IMR-90 (cell line): ENCODE results near the gene AGPAT1. TPM values are rescaled to one million over a fixed set of nuclear protein-coding genes. Genes with fewer than 3 reads are reported as not detected.

ENCODE experiments used
- ATAC-seq: fragments of 200-7000 bp; cut with Tn5 transposase; 2 replicates; pipeline ENCODE4 v1.9.1; 2020; ENCODE audit warnings: low read depth, mild to moderate bottlenecking, moderate library complexity
- BruUV-seq: library from RNA; stranded (reverse); fragments of 400-500 nt; replicated peaks from 2 replicates; lab custom pipeline; 2021; lab: Mats Ljungman, UMichigan
- CTCF ChIA-PET: fragments of 300-600 bp; formaldehyde crosslinking; extraction: SDS; loops from one replicate; lab custom pipeline; 2021; ENCODE audit warnings: antibody characterized with exemption; lab: Yijun Ruan, JAX
- POLR2A ChIA-PET: fragments of 300-600 bp; sonication (Branson Sonifier 250); formaldehyde crosslinking; loops from one replicate; lab custom pipeline; 2022; ENCODE audit warnings: antibody characterized with exemption; ENCODE audit not compliant: unreplicated experiment; lab: Charles Lee
- DNase-seq: peaks from one replicate; pipeline ENCODE4 v3.0.0; 2013
- H2AFZ ChIP-seq: replicated peaks from 2 replicates; pipeline ENCODE3; 2013; ENCODE audit warnings: low read length, mild to moderate bottlenecking; ENCODE audit not compliant: poor library complexity
- H2AK5ac ChIP-seq: 2 replicates; pipeline ENCODE4 v1.6.1; 2013; ENCODE audit warnings: low read depth, low read length, inconsistent platforms
- H2AK9ac ChIP-seq: replicated peaks from 2 replicates; pipeline ENCODE3; 2013; ENCODE audit warnings: mild to moderate bottlenecking, low read depth, low read length, moderate library complexity; ENCODE audit not compliant: poor library complexity
- H2BK120ac ChIP-seq: 2 replicates; pipeline ENCODE4 v1.6.1; 2013; ENCODE audit warnings: low read depth, low read length, inconsistent platforms
- H2BK15ac ChIP-seq: 3 replicates; pipeline ENCODE4 v1.6.1; 2013; ENCODE audit warnings: low read depth, low read length, inconsistent platforms
- H2BK20ac ChIP-seq: 2 replicates; pipeline ENCODE4 v1.6.1; 2013; ENCODE audit warnings: low read depth, mild to moderate bottlenecking, inconsistent platforms, low read length, moderate library complexity
- H2BK5ac ChIP-seq: 2 replicates; pipeline ENCODE4 v1.6.1; 2013; ENCODE audit warnings: mild to moderate bottlenecking, low read depth, low read length, inconsistent platforms; ENCODE audit not compliant: poor library complexity, severe bottlenecking
- H3K14ac ChIP-seq: replicated peaks from 2 replicates; pipeline ENCODE4 v1.6.1; 2013; ENCODE audit warnings: low read depth, low read length, inconsistent platforms
- H3K18ac ChIP-seq: 2 replicates; pipeline ENCODE4 v1.6.1; 2013; ENCODE audit warnings: low read depth, low read length, control low read depth
- H3K23ac ChIP-seq: 2 replicates; pipeline ENCODE4 v1.6.1; 2013; ENCODE audit warnings: low read depth, low read length, inconsistent platforms
- H3K27ac ChIP-seq: 2 replicates; pipeline ENCODE4 v1.5.1; 2013; ENCODE audit warnings: mild to moderate bottlenecking, control low read depth, low read length; ENCODE audit not compliant: insufficient read depth
- H3K27me3 ChIP-seq: 2 replicates; pipeline ENCODE4 v1.6.1; 2013; ENCODE audit warnings: low read length; ENCODE audit not compliant: control insufficient read depth, insufficient read depth
- H3K36me3 ChIP-seq: 2 replicates; pipeline ENCODE4 v1.6.1; 2013; ENCODE audit warnings: low read length, mixed read lengths; ENCODE audit not compliant: control insufficient read depth, insufficient read depth
- H3K4ac ChIP-seq: 2 replicates; pipeline ENCODE4 v1.6.1; 2013; ENCODE audit warnings: low read depth, low read length, inconsistent platforms
- H3K4me1 ChIP-seq: 2 replicates; pipeline ENCODE4 v1.6.1; 2013; ENCODE audit warnings: low read length, mixed read lengths; ENCODE audit not compliant: control insufficient read depth, insufficient read depth
- H3K4me2 ChIP-seq: 2 replicates; pipeline ENCODE4 v1.6.1; 2013; ENCODE audit warnings: low read depth, mild to moderate bottlenecking, control low read depth, low read length, moderate library complexity
- H3K4me3 ChIP-seq: 2 replicates; pipeline ENCODE4 v1.5.1; 2013; ENCODE audit warnings: low read depth, mild to moderate bottlenecking, control low read depth, low read length, moderate library complexity; ENCODE audit not compliant: insufficient read depth
- H3K56ac ChIP-seq: 2 replicates; pipeline ENCODE4 v1.6.1; 2013; ENCODE audit warnings: low read length, inconsistent platforms; ENCODE audit not compliant: insufficient read depth; ENCODE audit errors: extremely low read depth
- H3K79me1 ChIP-seq, 2 experiments: 2 replicates each; pipeline ENCODE4 v1.6.1; 2013; ENCODE audit warnings: low read length in 2 of 2, inconsistent platforms in 1 of 2, low read depth in 1 of 2
- H3K9ac ChIP-seq: 2 replicates; pipeline ENCODE4 v1.6.1; 2013; ENCODE audit warnings: low read depth, low read length, control low read depth
- H3K9me1 ChIP-seq: 2 replicates; pipeline ENCODE4 v1.6.1; 2013; ENCODE audit warnings: low read length, inconsistent platforms; ENCODE audit not compliant: insufficient read depth
- H3K9me3 ChIP-seq: 2 replicates; pipeline ENCODE4 v1.6.1; 2013; ENCODE audit warnings: low read length; ENCODE audit not compliant: control insufficient read depth, insufficient read depth
- H4K20me1 ChIP-seq: 2 replicates; pipeline ENCODE4 v1.6.1; 2013; ENCODE audit warnings: low read length, inconsistent platforms; ENCODE audit not compliant: insufficient read depth
- H4K5ac ChIP-seq: 2 replicates; pipeline ENCODE4 v1.6.1; 2013; ENCODE audit warnings: mild to moderate bottlenecking, low read depth, low read length, control low read depth
- H4K8ac ChIP-seq, 2 experiments: 2 replicates each; pipeline ENCODE4 v1.6.1; 2013; ENCODE audit warnings: low read depth in 2 of 2, low read length in 2 of 2, control low read depth in 1 of 2, inconsistent platforms in 1 of 2
- H4K91ac ChIP-seq: 2 replicates; pipeline ENCODE4 v1.6.1; 2013; ENCODE audit warnings: low read depth, low read length, inconsistent platforms; ENCODE audit not compliant: insufficient read depth
- CTCF ChIP-seq: conservative IDR thresholded peaks from 2 replicates; pipeline ENCODE4 v1.5.1; 2012; ENCODE audit warnings: mild to moderate bottlenecking, low read depth, low read length, improper control_type of control experiment
- ELK1 ChIP-seq: fragments of 150-350 bp; IDR thresholded peaks from 2 replicates; pipeline ENCODE4 v1.6.1; 2016; ENCODE audit warnings: low read depth, mild to moderate bottlenecking, low read length, moderate library complexity, borderline replicate concordance
- MAFK ChIP-seq: IDR thresholded peaks from 2 replicates; pipeline ENCODE4 v1.6.1; 2012; ENCODE audit warnings: low read depth, low read length, improper control_type of control experiment
- MAZ ChIP-seq: IDR thresholded peaks from 2 replicates; pipeline ENCODE4 v1.6.1; 2012; ENCODE audit warnings: low read depth, mild to moderate bottlenecking, low read length, improper control_type of control experiment, moderate library complexity, borderline replicate concordance
- NFE2L2 ChIP-seq: fragments of 150-350 bp; IDR thresholded peaks from 2 replicates; pipeline ENCODE4 v1.6.1; 2016; ENCODE audit warnings: low read depth, mild to moderate bottlenecking, low read length
- POLR2A ChIP-seq: IDR thresholded peaks from 2 replicates; pipeline ENCODE4 v1.6.1; 2012; ENCODE audit warnings: mild to moderate bottlenecking, low read depth, low read length
- USF2 ChIP-seq: fragments of 150-350 bp; IDR thresholded peaks from 2 replicates; pipeline ENCODE4 v1.6.1; 2017; ENCODE audit warnings: mild to moderate bottlenecking, antibody characterized with exemption, low read length, low read depth
- WGBS, 2 experiments: methylation state at CpG; one replicate each; pipeline versions ENCODE4 v1.1.5 to v1.1.7; 2013; ENCODE audit warnings: missing lambda C conversion rate in 2 of 2; ENCODE audit not compliant: insufficient read length in 1 of 2; ENCODE audit errors: extremely low coverage in 2 of 2; 5-methylcytosine and 5-hydroxymethylcytosine counted together
- dilution Hi-C: fragments of 300-500 bp; cut with HindIII; formaldehyde crosslinking; loops from one replicate; pipeline ENCODE4 v1.14.3; 2018; ENCODE audit warnings: low sequenced_read_pairs; ENCODE audit not compliant: unreplicated experiment
- in situ Hi-C: fragments of 300-500 bp; cut with MboI; formaldehyde crosslinking; loops from 3 replicates; pipeline ENCODE4 v1.14.3; 2019; ENCODE audit warnings: low sequenced_read_pairs, inconsistent platforms, mixed read lengths
- intact Hi-C: fragments of 100-400 bp; cut with micrococcal nuclease; formaldehyde crosslinking; loops from 2 replicates; pipeline ENCODE4 v1.10.0; 2022
- polyA plus RNA-seq, 3 experiments: library from polyadenylated mRNA; depleted of rRNA; stranded (reverse); fragments of >200 nt; gene quantifications; 2 replicates each; pipeline ENCODE4 v1.2.3, GENCODE V29; 2012; ENCODE audit warnings: low replicate concordance in 1 of 3
- total RNA-seq: library from RNA; depleted of rRNA; stranded (reverse); fragments of >200 nt; gene quantifications from 2 replicates; pipeline ENCODE4 v1.2.3, GENCODE V29; 2012

The AGPAT1 gene
- total and polyA plus RNA-seq, 2 of the 4 experiments (the other 2 are of a cell fraction) = 27.2 to 116 TPM

GRCh38 chr6:32127717-32128592 is 47.9 kb downstream of the AGPAT1 start, which contains the start of gene ATF6B (continued):
- no peak for TF ChIP-seq CTCF

GRCh38 chr6:32127409-32127716 is 48.5 kb downstream of the AGPAT1 start:
- H2BK15ac ChIP-seq = no peak overlapping the region
- peak overlapping the region; percentile 81 for H3K4me3 ChIP-seq
- dilution Hi-C loops (no loop called here), intact Hi-C loops (no loop called here), in situ Hi-C loops (no loop called here)
- peak overlapping the region; percentile 59 for H3K4ac ChIP-seq
- H3K4me2 ChIP-seq = peak overlapping the region; percentile 95
- H3K36me3 ChIP-seq = peaks cover 7% of the 10 kb centered on the region; the same call in 1 of the 2 replicates
- peak overlapping the region; percentile 11 to 84; a peak in 2 of 4 replicates for H4K8ac ChIP-seq
- DNase-seq (no peak), ATAC-seq (no peak)
- H3K56ac ChIP-seq = peak overlapping the region; percentile 68; the same call in 1 of the 2 replicates
- H3K23ac ChIP-seq = peak overlapping the region; percentile 29; the same call in 1 of the 2 replicates
- peaks cover 10% of the 10 kb centered on the region; the same call in 1 of the 2 replicates for H3K9me1 ChIP-seq
- H4K91ac ChIP-seq = peak overlapping the region; percentile 21; the same call in 1 of the 2 replicates
- H2AFZ ChIP-seq = peak overlapping the region; percentile 19
- peaks cover 8% of the 10 kb centered on the region for H3K4me1 ChIP-seq
- peak overlapping the region; percentile 67; the same call in 1 of the 2 replicates for H3K14ac ChIP-seq
- peaks cover 31 to 52% of the 10 kb centered on the region in 2 experiments for H3K79me1 ChIP-seq
- ChIA-PET POLR2A (no interaction called here), CTCF (interaction anchor here (1.2 to 2.4 kb wide), 2 partner anchors 9 to 34 kb away, joined by 4 to 12 read pairs; no protein-coding TSS in a partner anchor)
- H3K27ac ChIP-seq = peak overlapping the region; percentile 95
- no peak overlapping the region for H4K5ac ChIP-seq
- no peaks in the 10 kb centered on the region for H3K9me3 ChIP-seq
- H3K18ac ChIP-seq = no peak overlapping the region
- peak overlapping the region; percentile 96 for H3K9ac ChIP-seq
- H2AK9ac ChIP-seq = peak overlapping the region; percentile 1
- no TSS peak for BruUV-seq
- peak overlapping the region; percentile 49; the same call in 1 of the 2 replicates for H2AK5ac ChIP-seq
- H2BK5ac ChIP-seq = no peak overlapping the region
- H2BK20ac ChIP-seq = no peak overlapping the region
- no peaks in the 10 kb centered on the region; the same call in 1 of the 2 replicates for H4K20me1 ChIP-seq
- H3K27me3 ChIP-seq = no peaks in the 10 kb centered on the region
- H2BK120ac ChIP-seq = no peak overlapping the region
- 7% methylated on average over 6 of the region's 9 CpGs; no CpG with 5 or more reads in 1 of the 2 experiments for WGBS, 2 experiments
- TF ChIP-seq NFE2L2 (no peak), CTCF (no peak), ELK1 (no peak), POLR2A (no peak), MAFK (no peak), USF2 (no peak), MAZ (no peak)
